ENCODE measurements around the gene ERBB2. TPM values are rescaled to one million over a fixed set of nuclear protein-coding genes. Genes with fewer than 3 reads are reported as not detected.

Gene ERBB2
- total and polyA plus RNA-seq, 2 of the 8 experiments (the other 6 are each of a cell fraction or from before 2014, with no cell fraction given), result 183 to 394 TPM

DNA sequence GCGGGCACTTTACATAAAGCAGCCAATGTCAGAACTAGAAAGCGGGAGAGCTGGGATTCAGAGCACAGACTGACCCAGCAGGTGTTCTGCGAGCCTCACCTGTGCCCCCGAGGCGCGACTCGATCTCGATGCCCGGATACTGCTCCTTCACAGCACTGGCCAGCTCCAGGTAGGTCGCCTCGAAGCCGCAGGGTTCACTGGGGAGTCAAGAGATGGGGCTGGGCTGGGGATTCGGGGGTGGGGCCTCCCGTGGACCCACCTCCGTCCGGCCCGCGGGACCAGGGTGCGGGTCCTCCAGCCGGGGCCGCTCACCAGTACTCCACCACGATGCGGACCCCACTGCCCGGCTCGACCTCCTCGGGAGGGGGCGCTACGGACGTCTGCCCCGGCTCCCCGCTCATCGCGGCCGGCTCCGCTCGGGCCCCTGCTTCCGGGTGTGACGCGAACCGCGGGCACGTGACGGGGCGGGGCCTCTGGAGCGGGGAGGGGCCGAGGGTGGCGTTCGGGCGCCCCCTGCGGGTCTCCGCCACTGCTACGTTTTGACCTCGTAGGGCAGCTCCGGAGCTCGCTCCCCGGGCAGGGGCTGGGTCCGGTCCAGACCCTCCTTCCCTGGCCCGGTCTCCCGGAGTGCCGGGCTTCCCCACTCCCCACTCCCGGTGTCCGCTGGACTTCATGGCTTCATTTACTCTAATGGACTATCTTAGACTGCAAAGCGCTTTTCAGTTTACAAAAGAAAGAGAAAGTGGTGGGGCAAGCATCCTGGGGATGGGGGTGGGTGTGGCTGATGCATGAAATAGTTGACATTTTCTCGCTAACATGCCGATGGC, 30.4 kb downstream of the ERBB2 start, which contains the start of gene MIEN1 (continued):
- TF ChIP-seq, protein P1, sequence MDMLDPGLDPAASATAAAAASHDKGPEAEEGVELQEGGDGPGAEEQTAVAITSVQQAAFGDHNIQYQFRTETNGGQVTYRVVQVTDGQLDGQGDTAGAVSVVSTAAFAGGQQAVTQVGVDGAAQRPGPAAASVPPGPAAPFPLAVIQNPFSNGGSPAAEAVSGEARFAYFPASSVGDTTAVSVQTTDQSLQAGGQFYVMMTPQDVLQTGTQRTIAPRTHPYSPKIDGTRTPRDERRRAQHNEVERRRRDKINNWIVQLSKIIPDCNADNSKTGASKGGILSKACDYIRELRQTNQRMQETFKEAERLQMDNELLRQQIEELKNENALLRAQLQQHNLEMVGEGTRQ (IDR thresholded peaks at IDR 0.05; ENCODE audit: low read length), result peak; percentile 96
- no peak for TF ChIP-seq CHD1 (IDR thresholded peaks at IDR 0.05; ENCODE audit: low read depth, low read length)
- TF ChIP-seq TAF1 (IDR thresholded peaks at IDR 0.05; ENCODE audit: low read depth, low read length), result peak; percentile 72
- peak; percentile 74 for TF ChIP-seq SP1 (IDR thresholded peaks at IDR 0.05; ENCODE audit: low read depth, low read length)
- no peak for TF ChIP-seq TBP (IDR thresholded peaks at IDR 0.05; ENCODE audit: low read depth, low read length)
- TF ChIP-seq SP4 (IDR thresholded peaks at IDR 0.05; ENCODE audit: low read length), result peak; percentile 81; the same call in 1 of the 2 replicates
- peak; percentile 86 for TF ChIP-seq ASH2L (IDR thresholded peaks at IDR 0.05; ENCODE audit: low read length)
- TF ChIP-seq, protein P2, sequence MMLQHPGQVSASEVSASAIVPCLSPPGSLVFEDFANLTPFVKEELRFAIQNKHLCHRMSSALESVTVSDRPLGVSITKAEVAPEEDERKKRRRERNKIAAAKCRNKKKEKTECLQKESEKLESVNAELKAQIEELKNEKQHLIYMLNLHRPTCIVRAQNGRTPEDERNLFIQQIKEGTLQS (IDR thresholded peaks at IDR 0.05; ENCODE audit: insufficient read depth, low read depth, low read length), result peak; percentile 96
- no peak for TF ChIP-seq NRF1 (IDR thresholded peaks at IDR 0.05; ENCODE audit: low read depth, low read length)
- peak; percentile 93 for TF ChIP-seq CREB1 (IDR thresholded peaks at IDR 0.05)
- TF ChIP-seq PHF8 (conservative IDR thresholded peaks at IDR 0.05; ENCODE audit: low read depth, low read length), result peak; percentile 66
- TF ChIP-seq, protein P3, sequence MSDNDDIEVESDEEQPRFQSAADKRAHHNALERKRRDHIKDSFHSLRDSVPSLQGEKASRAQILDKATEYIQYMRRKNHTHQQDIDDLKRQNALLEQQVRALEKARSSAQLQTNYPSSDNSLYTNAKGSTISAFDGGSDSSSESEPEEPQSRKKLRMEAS (IDR thresholded peaks at IDR 0.05), result peak; percentile 52
- peak; percentile 47 to 56 for TF ChIP-seq RAD21 (IDR thresholded peaks at IDR 0.05 in 1 of 2, conservative IDR thresholded peaks at IDR 0.05 in 1 of 2; ENCODE audit: low read depth in 2 of 2, low read length in 2 of 2)
- peak in 1 of 2 experiments; percentile 70; a peak in 2 of 3 replicates for TF ChIP-seq POLR2A (IDR thresholded peaks at IDR 0.05; ENCODE audit: control extremely low read depth in 1 of 2, low read depth in 2 of 2, low read length in 2 of 2)
- TF ChIP-seq POU5F1 (IDR thresholded peaks at IDR 0.05; ENCODE audit: low read depth, low read length), result no peak
- TF ChIP-seq KDM4A (IDR thresholded peaks at IDR 0.05; ENCODE audit: low read depth, low read length, severe bottlenecking), result peak; percentile 43
- no peak for TF ChIP-seq TEAD4 (IDR thresholded peaks at IDR 0.05; ENCODE audit: low read depth, low read length)
- TF ChIP-seq FOSL1 (IDR thresholded peaks at IDR 0.05; ENCODE audit: insufficient read depth, low read depth, low read length), result no peak
- TF ChIP-seq, protein P4, sequence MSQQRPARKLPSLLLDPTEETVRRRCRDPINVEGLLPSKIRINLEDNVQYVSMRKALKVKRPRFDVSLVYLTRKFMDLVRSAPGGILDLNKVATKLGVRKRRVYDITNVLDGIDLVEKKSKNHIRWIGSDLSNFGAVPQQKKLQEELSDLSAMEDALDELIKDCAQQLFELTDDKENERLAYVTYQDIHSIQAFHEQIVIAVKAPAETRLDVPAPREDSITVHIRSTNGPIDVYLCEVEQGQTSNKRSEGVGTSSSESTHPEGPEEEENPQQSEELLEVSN (IDR thresholded peaks at IDR 0.05), result peak; percentile 35; the same call in 1 of the 2 replicates
- 0 out of 2 replicates have a peak, but pooled peaks have one; percentile 1 for TF ChIP-seq SRF (IDR thresholded peaks at IDR 0.05; ENCODE audit: low read depth, low read length)
- TF ChIP-seq GTF2F1 (IDR thresholded peaks at IDR 0.05; ENCODE audit: borderline replicate concordance, low read depth, low read length), result no peak
- no peak for TF ChIP-seq CTBP2 (IDR thresholded peaks at IDR 0.05; ENCODE audit: borderline replicate concordance, insufficient read depth, insufficient read length, low read length)
